Measurements from ENCODE around the gene MATK.

GRCh38 chr19:3823350-3823713, 37.2 kb upstream of the MATK start:
- TF ChIP-seq SIN3A (IDR thresholded peaks at IDR 0.05; ENCODE audit: borderline replicate concordance, insufficient read depth, low read length) (no peak), REST (IDR thresholded peaks at IDR 0.05; ENCODE audit: insufficient read depth in 1 of 2, low read depth in 2 of 2, low read length in 2 of 2) (no peak), POLR2AphosphoS5 (IDR thresholded peaks at IDR 0.05; ENCODE audit: low read depth, low read length) (no peak)

All from PFSK-1 (cell line).